Osteoblast (primary cell): Measurements from ENCODE around the gene CDC42SE2. TPM values are rescaled to one million over a fixed set of nuclear protein-coding genes. Genes with fewer than 3 reads are reported as not detected.

ENCODE experiments used
- DNase-seq: peaks from one replicate; pipeline ENCODE4 v3.0.0; 2011; ENCODE audit warnings: low spot score, mixed read lengths; ENCODE audit not compliant: insufficient read length; ENCODE audit errors: missing footprints
- H2AFZ ChIP-seq: 2 replicates; pipeline ENCODE4 v1.6.0; 2011; ENCODE audit warnings: mild to moderate bottlenecking, low read length
- H3K27ac ChIP-seq: 2 replicates; pipeline ENCODE4 v1.5.1; 2011; ENCODE audit warnings: mild to moderate bottlenecking, low read depth, low read length, moderate library complexity
- H3K27me3 ChIP-seq: 2 replicates; pipeline ENCODE4 v1.6.0; 2012; ENCODE audit warnings: mild to moderate bottlenecking, control low read depth, inconsistent platforms, low read length, moderate library complexity; ENCODE audit not compliant: insufficient read depth
- H3K36me3 ChIP-seq: 2 replicates; pipeline ENCODE4 v1.5.1; 2011; ENCODE audit warnings: mild to moderate bottlenecking, low read length, control low read depth, moderate library complexity; ENCODE audit not compliant: insufficient read depth
- H3K4me1 ChIP-seq: 2 replicates; pipeline ENCODE4 v1.5.1; 2011; ENCODE audit warnings: mild to moderate bottlenecking, low read length, control low read depth, moderate library complexity; ENCODE audit not compliant: insufficient read depth
- H3K4me2 ChIP-seq: 2 replicates; pipeline ENCODE4 v1.6.0; 2011; ENCODE audit warnings: mild to moderate bottlenecking, low read length; ENCODE audit not compliant: insufficient read depth
- H3K4me3 ChIP-seq: fragments of 200-600 bp; sonication (generic); 3 replicates; pipeline ENCODE4 v1.5.1; 2012; ENCODE audit warnings: mild to moderate bottlenecking, low read length, inconsistent platforms; ENCODE audit not compliant: insufficient read depth
- H3K79me2 ChIP-seq: 2 replicates; pipeline ENCODE4 v1.6.0; 2012; ENCODE audit warnings: mild to moderate bottlenecking, low read length, control low read depth, inconsistent platforms; ENCODE audit not compliant: insufficient read depth
- H3K9me3 ChIP-seq: 2 replicates; pipeline ENCODE4 v1.5.1; 2011; ENCODE audit warnings: low read depth, low read length, control low read depth
- H4K20me1 ChIP-seq: 2 replicates; pipeline ENCODE4 v1.6.0; 2012; ENCODE audit warnings: mild to moderate bottlenecking, low read length, control low read depth; ENCODE audit not compliant: insufficient read depth
- CTCF ChIP-seq: IDR thresholded peaks from 2 replicates; pipeline ENCODE4 v1.5.1; 2011; ENCODE audit warnings: mild to moderate bottlenecking, low read depth, low read length, moderate library complexity; ENCODE audit errors: extremely low read depth
- total RNA-seq: library from RNA; depleted of rRNA; stranded (reverse); fragments of >200 nt; gene quantifications from 2 replicates; pipeline ENCODE4 v1.2.3, GENCODE V29; 2012

The CDC42SE2 gene
- total RNA-seq, 1 donor: 22.8 TPM

DNA sequence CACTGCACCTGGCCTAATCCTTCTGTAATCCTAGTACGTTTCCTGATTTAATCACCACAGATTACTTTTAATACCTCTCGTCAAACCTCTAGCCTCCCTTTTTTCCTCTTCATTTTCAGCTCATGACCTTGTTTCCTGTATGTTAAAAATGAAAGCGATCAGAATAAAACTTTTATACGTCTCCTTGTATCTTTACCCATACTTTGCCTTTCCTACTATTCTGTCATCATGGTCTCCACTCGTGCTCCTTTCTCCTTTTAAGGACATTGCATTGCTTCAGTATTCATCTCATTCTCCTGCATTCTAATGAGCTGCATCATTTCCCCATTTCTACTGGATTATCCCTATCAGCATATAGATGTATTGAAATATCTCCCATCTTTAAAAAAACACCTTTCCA lies 8.5 kb downstream of the CDC42SE2 start:
- no peaks in the 10 kb centered on the region for H3K9me3 ChIP-seq
- H3K4me2 ChIP-seq: no peak overlapping the region
- H3K79me2 ChIP-seq: peaks cover 82% of the 10 kb centered on the region
- peaks cover 15% of the 10 kb centered on the region for H3K4me1 ChIP-seq
- H3K27me3 ChIP-seq: no peaks in the 10 kb centered on the region
- DNase-seq: no peak
- peaks cover 6% of the 10 kb centered on the region for H4K20me1 ChIP-seq
- no peaks in the 10 kb centered on the region for H3K36me3 ChIP-seq
- no peak overlapping the region for H3K27ac ChIP-seq
- no peak for TF ChIP-seq CTCF
- no peak overlapping the region for H2AFZ ChIP-seq
- H3K4me3 ChIP-seq: no peak overlapping the region

GRCh38 chr5:131272724-131273123 lies 8.9 kb downstream of the CDC42SE2 start:
- peaks cover 81% of the 10 kb centered on the region for H3K79me2 ChIP-seq
- no peaks in the 10 kb centered on the region for H3K9me3 ChIP-seq
- H3K27ac ChIP-seq: no peak overlapping the region
- no peaks in the 10 kb centered on the region for H3K27me3 ChIP-seq
- H3K36me3 ChIP-seq: no peaks in the 10 kb centered on the region
- peaks cover 15% of the 10 kb centered on the region for H3K4me1 ChIP-seq
- no peak overlapping the region for H3K4me2 ChIP-seq
- no peak overlapping the region for H2AFZ ChIP-seq
- peaks cover 6% of the 10 kb centered on the region for H4K20me1 ChIP-seq
- TF ChIP-seq CTCF: no peak
- DNase-seq: no peak
- no peak overlapping the region for H3K4me3 ChIP-seq

DNA sequence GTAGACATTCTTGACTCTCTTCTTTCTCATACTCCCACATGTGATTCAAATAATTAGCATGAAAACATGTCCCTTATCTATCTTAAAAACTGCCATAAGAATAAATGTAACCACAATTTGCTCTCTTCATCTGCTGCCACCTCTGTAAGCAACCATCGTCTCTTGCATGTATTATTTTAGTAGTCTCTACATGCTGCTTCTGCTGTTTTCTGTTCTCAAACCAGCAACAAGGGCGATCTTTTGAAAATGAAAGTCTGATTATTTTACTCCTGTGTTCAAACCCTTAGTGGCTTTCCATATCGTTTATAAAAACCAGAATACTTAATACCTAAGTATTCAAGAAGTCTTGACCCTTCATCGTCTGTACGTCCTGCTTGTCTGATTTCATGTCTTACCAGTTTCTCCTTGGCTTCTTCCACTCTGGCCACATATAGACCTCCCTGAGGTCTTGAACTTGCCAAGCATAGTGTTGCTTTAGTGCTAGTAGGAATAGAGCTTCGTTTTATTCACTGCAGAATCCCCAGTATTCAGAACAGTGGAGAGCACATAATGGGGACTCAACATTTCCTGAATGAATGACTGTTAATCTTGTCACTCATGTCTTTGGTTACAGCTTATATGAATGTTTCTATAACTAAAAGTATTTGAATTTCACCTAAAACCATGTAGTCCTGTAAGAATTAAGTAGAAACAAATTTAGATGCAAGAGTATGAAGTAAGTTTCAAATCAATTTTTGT lies 10.6 kb downstream of the CDC42SE2 start:
- H3K27ac ChIP-seq: no peak overlapping the region
- no peak for TF ChIP-seq CTCF
- H4K20me1 ChIP-seq: peaks cover 6% of the 10 kb centered on the region
- H3K4me3 ChIP-seq: no peak overlapping the region
- H3K36me3 ChIP-seq: no peaks in the 10 kb centered on the region
- no peaks in the 10 kb centered on the region for H3K27me3 ChIP-seq
- peaks cover 66% of the 10 kb centered on the region for H3K79me2 ChIP-seq
- H3K4me1 ChIP-seq: peaks cover 15% of the 10 kb centered on the region
- H2AFZ ChIP-seq: no peak overlapping the region
- no peak for DNase-seq
- H3K4me2 ChIP-seq: no peak overlapping the region
- no peaks in the 10 kb centered on the region for H3K9me3 ChIP-seq

DNA sequence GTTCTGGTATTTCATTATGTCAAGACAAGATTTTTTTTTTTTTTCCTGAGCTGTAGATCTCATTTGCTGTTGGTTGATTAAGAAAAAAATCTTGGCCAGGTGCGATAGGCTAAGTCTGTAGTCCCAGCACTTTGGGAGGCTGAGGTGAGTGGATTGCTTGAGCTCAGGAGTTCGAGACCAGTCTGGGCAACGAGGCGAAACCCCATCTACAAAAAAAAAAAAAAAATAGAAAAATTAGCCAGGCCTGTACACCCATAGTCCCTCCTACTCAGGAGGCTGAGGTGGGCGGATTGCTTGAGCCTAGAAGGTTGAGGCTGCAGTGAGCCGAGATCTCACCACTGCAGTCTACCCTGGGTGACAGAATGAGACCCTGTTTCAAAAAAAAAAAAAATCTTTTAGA lies 12.2 kb downstream of the CDC42SE2 start:
- DNase-seq: no peak
- H3K27me3 ChIP-seq: no peaks in the 10 kb centered on the region
- no peak overlapping the region for H3K4me3 ChIP-seq
- H4K20me1 ChIP-seq: peaks cover 4% of the 10 kb centered on the region
- peaks cover 13% of the 10 kb centered on the region for H3K4me1 ChIP-seq
- peaks cover 66% of the 10 kb centered on the region for H3K79me2 ChIP-seq
- H3K9me3 ChIP-seq: no peaks in the 10 kb centered on the region
- no peaks in the 10 kb centered on the region for H3K36me3 ChIP-seq
- no peak overlapping the region for H2AFZ ChIP-seq
- no peak for TF ChIP-seq CTCF
- no peak overlapping the region for H3K4me2 ChIP-seq
- H3K27ac ChIP-seq: no peak overlapping the region
